ENCODE data around the gene ZNF578. TPM values are rescaled to one million over a fixed set of nuclear protein-coding genes. Genes with fewer than 3 reads are reported as not detected.
"Not testable (repeated sequence)": the region's sequence is repeated elsewhere in the genome, so short reads cannot be mapped to it uniquely, and the experiment has no call there.

Gene ZNF578
- total and polyA plus RNA-seq, 2 of the 4 experiments (the other 2 are of a cell fraction) = 1.4 to 4.1 TPM

GRCh38 chr19:52541608-52542007 lies 88.3 kb downstream of the ZNF578 start:
- no peak overlapping the region for H3K4me3 ChIP-seq (ENCODE audit: insufficient read depth, low read depth, low read length)
- dilution Hi-C loops (cut with HindIII; ENCODE audit: low sequenced_read_pairs, unreplicated experiment) (no loop called here), in situ Hi-C loops (cut with MboI; ENCODE audit: low sequenced_read_pairs) (no loop called here), intact Hi-C loops (cut with micrococcal nuclease) (no loop called here)
- TF ChIP-seq, protein P1, sequence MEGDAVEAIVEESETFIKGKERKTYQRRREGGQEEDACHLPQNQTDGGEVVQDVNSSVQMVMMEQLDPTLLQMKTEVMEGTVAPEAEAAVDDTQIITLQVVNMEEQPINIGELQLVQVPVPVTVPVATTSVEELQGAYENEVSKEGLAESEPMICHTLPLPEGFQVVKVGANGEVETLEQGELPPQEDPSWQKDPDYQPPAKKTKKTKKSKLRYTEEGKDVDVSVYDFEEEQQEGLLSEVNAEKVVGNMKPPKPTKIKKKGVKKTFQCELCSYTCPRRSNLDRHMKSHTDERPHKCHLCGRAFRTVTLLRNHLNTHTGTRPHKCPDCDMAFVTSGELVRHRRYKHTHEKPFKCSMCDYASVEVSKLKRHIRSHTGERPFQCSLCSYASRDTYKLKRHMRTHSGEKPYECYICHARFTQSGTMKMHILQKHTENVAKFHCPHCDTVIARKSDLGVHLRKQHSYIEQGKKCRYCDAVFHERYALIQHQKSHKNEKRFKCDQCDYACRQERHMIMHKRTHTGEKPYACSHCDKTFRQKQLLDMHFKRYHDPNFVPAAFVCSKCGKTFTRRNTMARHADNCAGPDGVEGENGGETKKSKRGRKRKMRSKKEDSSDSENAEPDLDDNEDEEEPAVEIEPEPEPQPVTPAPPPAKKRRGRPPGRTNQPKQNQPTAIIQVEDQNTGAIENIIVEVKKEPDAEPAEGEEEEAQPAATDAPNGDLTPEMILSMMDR (conservative IDR thresholded peaks at IDR 0.05; ENCODE audit: low read depth, low read length) = no peak
- DNase-seq (no peak), ATAC-seq (ENCODE audit: low read depth) (no peak)
- no peak overlapping the region for H3K23ac ChIP-seq (ENCODE audit: low read depth, low read length)
- no TSS peak for BruUV-seq (replicated peaks)
- no peak overlapping the region for H4K8ac ChIP-seq (ENCODE audit: low read depth in 2 of 2, low read length in 2 of 2)
- no peak overlapping the region for H2BK120ac ChIP-seq (ENCODE audit: low read depth, low read length)
- peaks cover 11 to 29% of the 10 kb centered on the region in 2 experiments for H3K79me1 ChIP-seq (ENCODE audit: low read depth in 1 of 2, low read length in 2 of 2)
- H3K4me2 ChIP-seq (ENCODE audit: low read depth, low read length) = no peak overlapping the region
- H2AK5ac ChIP-seq (ENCODE audit: low read depth, low read length) = no peak overlapping the region
- no peak overlapping the region for H4K91ac ChIP-seq (ENCODE audit: insufficient read depth, low read depth, low read length)
- no peak overlapping the region for H2BK15ac ChIP-seq (ENCODE audit: low read depth, low read length)
- H4K5ac ChIP-seq (ENCODE audit: low read depth, low read length) = no peak overlapping the region
- H3K18ac ChIP-seq (ENCODE audit: low read depth, low read length) = no peak overlapping the region
- H2AK9ac ChIP-seq (replicated peaks; ENCODE audit: low read depth, low read length, poor library complexity) = no peak overlapping the region
- POLR2A ChIA-PET (ENCODE audit: unreplicated experiment) = no interaction called here
- WGBS, 2 experiments (ENCODE audit: extremely low coverage in 2 of 2, insufficient read length in 1 of 2) = 100% methylated on average over 2 of the region's 5 CpGs; no CpG with 5 or more reads in 1 of the 2 experiments
- H3K14ac ChIP-seq (replicated peaks; ENCODE audit: low read depth, low read length) = no peak overlapping the region
- no peaks in the 10 kb centered on the region for H4K20me1 ChIP-seq (ENCODE audit: insufficient read depth, low read length)
- no peak overlapping the region for H2AFZ ChIP-seq (replicated peaks; ENCODE audit: low read length, poor library complexity)
- no peaks in the 10 kb centered on the region for H3K9me1 ChIP-seq (ENCODE audit: insufficient read depth, low read length)
- CTCF ChIA-PET = no interaction called here
- no peak overlapping the region for H3K9ac ChIP-seq (ENCODE audit: low read depth, low read length)
- no peak overlapping the region for H3K27ac ChIP-seq (ENCODE audit: insufficient read depth, low read length)
- H3K36me3 ChIP-seq (ENCODE audit: control insufficient read depth, insufficient read depth, low read length) = peaks cover 37% of the 10 kb centered on the region
- H2BK20ac ChIP-seq (ENCODE audit: low read depth, low read length) = no peak overlapping the region
- peaks cover 12% of the 10 kb centered on the region for H3K9me3 ChIP-seq (ENCODE audit: control insufficient read depth, insufficient read depth, low read length)
- no peak overlapping the region for H2BK5ac ChIP-seq (ENCODE audit: low read depth, low read length, poor library complexity, severe bottlenecking)
- no peak overlapping the region for H3K56ac ChIP-seq (ENCODE audit: extremely low read depth, insufficient read depth, low read length)
- no peak overlapping the region for H3K4ac ChIP-seq (ENCODE audit: low read depth, low read length)
- no peaks in the 10 kb centered on the region for H3K27me3 ChIP-seq (ENCODE audit: control insufficient read depth, insufficient read depth, low read length)
- H3K4me1 ChIP-seq (ENCODE audit: control insufficient read depth, insufficient read depth, low read length) = no peaks in the 10 kb centered on the region

DNA sequence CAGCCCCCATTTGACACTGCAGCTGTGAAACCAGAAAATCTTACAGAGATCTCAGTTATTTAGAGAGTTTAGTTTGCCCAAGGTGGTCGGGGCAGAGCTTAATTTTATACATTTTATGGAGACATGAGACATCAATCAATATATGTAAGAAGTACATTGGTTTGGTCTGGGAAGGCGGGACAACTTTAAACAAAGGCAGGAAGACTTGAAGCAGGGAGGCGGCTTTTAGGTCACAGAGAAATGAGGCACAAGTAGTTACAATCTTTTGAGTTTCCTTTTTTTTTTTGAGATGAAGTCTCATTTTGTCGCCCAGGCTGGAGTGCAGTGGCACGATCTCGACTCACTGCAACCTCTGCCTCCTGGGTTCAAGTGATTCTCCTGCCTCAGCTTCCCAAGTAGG lies 89.2 kb downstream of the ZNF578 start:
- no CpG with 5 or more reads among the region's 6 CpGs for WGBS, 2 experiments (ENCODE audit: extremely low coverage in 2 of 2, insufficient read length in 1 of 2)
- H3K23ac ChIP-seq (ENCODE audit: low read depth, low read length); H2BK5ac ChIP-seq (ENCODE audit: low read depth, low read length, poor library complexity, severe bottlenecking); BruUV-seq (replicated peaks); H3K4ac ChIP-seq (ENCODE audit: low read depth, low read length); H2BK20ac ChIP-seq (ENCODE audit: low read depth, low read length); H4K20me1 ChIP-seq (ENCODE audit: insufficient read depth, low read length); H2AK9ac ChIP-seq (replicated peaks; ENCODE audit: low read depth, low read length, poor library complexity); H4K91ac ChIP-seq (ENCODE audit: insufficient read depth, low read depth, low read length); H2AFZ ChIP-seq (replicated peaks; ENCODE audit: low read length, poor library complexity); H4K5ac ChIP-seq (ENCODE audit: low read depth, low read length); H2AK5ac ChIP-seq (ENCODE audit: low read depth, low read length); ATAC-seq (ENCODE audit: low read depth); H3K27me3 ChIP-seq (ENCODE audit: control insufficient read depth, insufficient read depth, low read length); H3K4me1 ChIP-seq (ENCODE audit: control insufficient read depth, insufficient read depth, low read length); H3K27ac ChIP-seq (ENCODE audit: insufficient read depth, low read length); H3K56ac ChIP-seq (ENCODE audit: extremely low read depth, insufficient read depth, low read length); H3K9me1 ChIP-seq (ENCODE audit: insufficient read depth, low read length); H2BK120ac ChIP-seq (ENCODE audit: low read depth, low read length); H3K4me2 ChIP-seq (ENCODE audit: low read depth, low read length); dilution Hi-C loops (cut with HindIII; ENCODE audit: low sequenced_read_pairs, unreplicated experiment); H4K8ac ChIP-seq (ENCODE audit: low read depth in 2 of 2, low read length in 2 of 2); H3K4me3 ChIP-seq (ENCODE audit: insufficient read depth, low read depth, low read length); H3K18ac ChIP-seq (ENCODE audit: low read depth, low read length); H3K14ac ChIP-seq (replicated peaks; ENCODE audit: low read depth, low read length); H3K9ac ChIP-seq (ENCODE audit: low read depth, low read length); in situ Hi-C loops (cut with MboI; ENCODE audit: low sequenced_read_pairs); H2BK15ac ChIP-seq (ENCODE audit: low read depth, low read length); CTCF ChIA-PET; intact Hi-C loops (cut with micrococcal nuclease); POLR2A ChIA-PET (ENCODE audit: unreplicated experiment); DNase-seq: not testable (repeated sequence)
- peaks cover 14% of the 10 kb centered on the region for H3K9me3 ChIP-seq (ENCODE audit: control insufficient read depth, insufficient read depth, low read length)
- H3K36me3 ChIP-seq (ENCODE audit: control insufficient read depth, insufficient read depth, low read length) = peaks cover 42% of the 10 kb centered on the region
- H3K79me1 ChIP-seq (ENCODE audit: low read depth in 1 of 2, low read length in 2 of 2) = peaks cover 7 to 28% of the 10 kb centered on the region in 2 experiments; a peak in 3 of 4 replicates
